ENCODE data around the gene FARS2.

The FARS2 gene

DNA sequence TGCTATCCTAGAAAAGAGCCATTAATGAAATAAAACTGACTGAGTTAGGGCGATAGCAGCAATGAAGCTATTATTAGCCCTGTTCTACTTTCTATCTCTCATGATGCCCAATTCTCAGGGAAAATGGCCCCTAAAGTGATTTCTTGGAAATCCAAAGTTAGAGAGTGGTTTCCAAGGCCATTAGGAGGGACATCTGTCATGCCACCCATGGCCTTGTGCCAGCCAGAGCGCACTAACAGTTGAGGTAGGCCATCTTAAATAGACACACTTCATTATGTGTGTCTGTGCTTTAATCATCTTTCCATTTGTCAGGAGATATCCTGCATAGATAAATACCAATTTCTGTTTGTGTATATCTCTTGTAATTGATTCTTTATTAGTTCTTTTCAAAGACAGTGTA is 483.8 kb downstream of the FARS2 start:
- no peaks in the 10 kb centered on the region for H3K27me3 ChIP-seq (ENCODE audit: control insufficient read depth, insufficient read depth, low read length)
- H3K4me3 ChIP-seq (ENCODE audit: low read depth, low read length) = no peak overlapping the region
- no peak overlapping the region for H3K9ac ChIP-seq (ENCODE audit: low read depth, low read length)
- H3K9me3 ChIP-seq (ENCODE audit: control insufficient read depth, insufficient read depth, low read length) = no peaks in the 10 kb centered on the region
- peaks cover 4% of the 10 kb centered on the region; the same call in 1 of the 2 replicates for H3K4me1 ChIP-seq (ENCODE audit: control insufficient read depth, insufficient read depth, low read length)
- H3K27ac ChIP-seq (ENCODE audit: low read depth, low read length) = no peak overlapping the region
- no peaks in the 10 kb centered on the region for H3K36me3 ChIP-seq (ENCODE audit: control insufficient read depth, insufficient read depth, low read length)

DNA sequence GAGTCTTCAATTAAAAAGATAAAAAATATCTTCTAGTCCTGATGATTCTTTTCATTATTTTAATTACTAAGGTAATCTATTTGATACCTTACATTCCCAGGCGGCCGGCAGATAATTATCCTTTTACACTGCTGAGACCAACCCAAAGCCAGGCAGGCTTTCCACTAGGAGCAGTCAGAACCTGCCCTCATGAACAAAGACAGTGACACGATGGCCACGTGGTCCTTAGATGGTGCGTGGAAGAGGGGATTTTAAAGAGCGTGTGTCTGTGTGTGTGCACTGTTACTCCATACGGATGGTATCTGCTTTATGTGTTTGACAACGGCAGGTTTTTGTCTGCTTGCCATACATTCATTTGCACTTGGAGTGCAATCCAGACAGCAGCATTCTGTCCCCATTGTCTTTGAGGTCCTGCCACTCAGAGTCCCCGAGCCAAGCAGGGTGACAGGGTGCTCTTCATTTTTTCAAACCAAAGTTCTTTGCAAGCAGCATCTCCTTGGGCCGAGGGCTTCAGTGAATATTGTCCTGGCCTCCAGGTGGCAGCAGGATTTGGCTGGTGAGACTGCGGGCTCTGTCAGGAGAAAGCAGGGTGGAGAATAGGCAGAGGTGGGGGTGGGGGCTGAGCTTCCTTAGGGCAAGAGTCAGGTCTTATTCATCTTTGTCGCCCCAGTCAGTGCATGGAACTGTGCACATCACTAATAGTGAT is 484.9 kb downstream of the FARS2 start:
- Histone ChIP-seq H3K4me3 (ENCODE audit: low read depth, low read length) (no peak overlapping the region), H3K9ac (ENCODE audit: low read depth, low read length) (no peak overlapping the region), H3K27ac (ENCODE audit: low read depth, low read length) (no peak overlapping the region), H3K4me1 (ENCODE audit: control insufficient read depth, insufficient read depth, low read length) (peaks cover 4% of the 10 kb centered on the region; the same call in 1 of the 2 replicates), H3K36me3 (ENCODE audit: control insufficient read depth, insufficient read depth, low read length) (no peaks in the 10 kb centered on the region), H3K9me3 (ENCODE audit: control insufficient read depth, insufficient read depth, low read length) (no peaks in the 10 kb centered on the region), H3K27me3 (ENCODE audit: control insufficient read depth, insufficient read depth, low read length) (no peaks in the 10 kb centered on the region)

GRCh38 chr6:5746759-5747130 is 485.4 kb downstream of the FARS2 start:
- no peak overlapping the region for H3K9ac ChIP-seq (ENCODE audit: low read depth, low read length)
- H3K4me1 ChIP-seq (ENCODE audit: control insufficient read depth, insufficient read depth, low read length) = peaks cover 6% of the 10 kb centered on the region; the same call in 1 of the 2 replicates
- no peak overlapping the region for H3K27ac ChIP-seq (ENCODE audit: low read depth, low read length)

GRCh38 chr6:5747379-5747778 is 486.1 kb downstream of the FARS2 start:
- H3K4me3 ChIP-seq (ENCODE audit: low read depth, low read length) = no peak overlapping the region
- no peaks in the 10 kb centered on the region for H3K9me3 ChIP-seq (ENCODE audit: control insufficient read depth, insufficient read depth, low read length)
- no peak overlapping the region for H3K9ac ChIP-seq (ENCODE audit: low read depth, low read length)
- no peaks in the 10 kb centered on the region for H3K36me3 ChIP-seq (ENCODE audit: control insufficient read depth, insufficient read depth, low read length)
- no peaks in the 10 kb centered on the region for H3K27me3 ChIP-seq (ENCODE audit: control insufficient read depth, insufficient read depth, low read length)
- no peak overlapping the region for H3K27ac ChIP-seq (ENCODE audit: low read depth, low read length)
- peaks cover 12% of the 10 kb centered on the region for H3K4me1 ChIP-seq (ENCODE audit: control insufficient read depth, insufficient read depth, low read length)

More at GRCh38 chr6:5746759-5747130, 485.4 kb downstream of the FARS2 start:
- no peaks in the 10 kb centered on the region for H3K27me3 ChIP-seq (ENCODE audit: control insufficient read depth, insufficient read depth, low read length)
- no peak overlapping the region for H3K4me3 ChIP-seq (ENCODE audit: low read depth, low read length)
- no peaks in the 10 kb centered on the region for H3K36me3 ChIP-seq (ENCODE audit: control insufficient read depth, insufficient read depth, low read length)
- H3K9me3 ChIP-seq (ENCODE audit: control insufficient read depth, insufficient read depth, low read length) = no peaks in the 10 kb centered on the region

DNA sequence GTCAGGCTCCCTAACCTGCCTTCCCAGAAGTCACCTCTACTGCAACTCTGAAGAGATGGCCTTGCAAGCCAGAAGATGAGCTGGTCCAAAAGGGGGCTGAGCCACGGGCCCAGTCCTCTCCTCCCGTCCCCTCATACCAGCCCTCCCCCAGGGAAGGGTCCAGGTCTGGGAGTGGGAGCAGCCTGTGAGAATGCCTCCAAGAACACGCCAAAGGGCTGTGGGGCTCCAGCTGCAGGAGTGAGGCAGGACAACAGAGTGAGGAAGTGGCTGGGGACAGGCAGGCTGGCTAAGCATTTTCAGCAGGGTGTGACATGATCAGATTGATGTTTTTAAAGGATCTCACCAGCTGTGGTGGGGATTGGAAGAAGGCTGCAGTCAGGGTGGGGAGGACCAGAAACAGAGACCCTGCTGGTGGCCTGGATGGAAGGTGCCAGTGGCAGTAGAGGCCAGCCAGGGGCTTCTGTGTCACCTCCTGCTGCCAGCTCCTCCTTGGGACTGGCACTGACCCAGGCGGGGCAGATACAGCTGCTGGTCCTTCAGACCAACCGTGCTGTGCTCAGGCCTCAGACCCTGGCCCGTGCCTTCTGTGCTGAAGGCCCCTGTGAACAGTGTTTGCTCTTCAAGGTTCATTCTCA is 487.8 kb downstream of the FARS2 start:
- H3K9me3 ChIP-seq (ENCODE audit: control insufficient read depth, insufficient read depth, low read length) = peaks cover 3% of the 10 kb centered on the region; the same call in 1 of the 2 replicates
- H3K4me1 ChIP-seq (ENCODE audit: control insufficient read depth, insufficient read depth, low read length) = peaks cover 16% of the 10 kb centered on the region
- no peak overlapping the region for H3K4me3 ChIP-seq (ENCODE audit: low read depth, low read length)
- H3K27me3 ChIP-seq (ENCODE audit: control insufficient read depth, insufficient read depth, low read length) = no peaks in the 10 kb centered on the region
- H3K27ac ChIP-seq (ENCODE audit: low read depth, low read length) = no peak overlapping the region
- no peak overlapping the region for H3K9ac ChIP-seq (ENCODE audit: low read depth, low read length)
- H3K36me3 ChIP-seq (ENCODE audit: control insufficient read depth, insufficient read depth, low read length) = no peaks in the 10 kb centered on the region

DNA sequence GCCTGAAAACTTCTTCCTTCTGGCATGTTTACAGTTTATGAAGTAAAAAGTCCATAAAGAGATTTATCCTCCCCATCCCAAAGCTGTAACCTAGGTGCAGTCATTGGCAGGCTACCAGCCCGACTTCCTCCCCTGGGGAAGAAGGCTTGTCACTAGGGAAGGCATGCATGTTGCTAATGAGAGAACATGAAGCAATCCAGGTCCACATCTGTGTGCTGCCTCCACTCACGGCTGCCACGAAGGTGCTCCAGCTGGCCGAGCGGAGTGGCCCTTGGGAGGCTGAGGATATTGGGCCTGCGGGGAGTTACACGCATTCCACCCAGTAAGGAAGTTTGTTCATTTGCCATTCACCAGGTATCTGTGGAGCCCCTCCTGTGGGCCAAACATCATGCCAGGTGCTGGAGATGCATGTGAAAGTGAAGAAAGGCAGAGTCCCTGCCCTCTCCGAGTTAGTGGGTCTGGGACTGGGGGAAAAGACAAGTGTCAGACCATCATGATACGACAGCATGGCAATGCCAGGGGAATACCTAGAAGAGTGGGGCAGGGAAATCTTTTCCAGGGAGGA is 488.4 kb downstream of the FARS2 start:
- peaks cover 9% of the 10 kb centered on the region for H3K9me3 ChIP-seq (ENCODE audit: control insufficient read depth, insufficient read depth, low read length)
- peaks cover 16% of the 10 kb centered on the region for H3K4me1 ChIP-seq (ENCODE audit: control insufficient read depth, insufficient read depth, low read length)
- H3K4me3 ChIP-seq (ENCODE audit: low read depth, low read length) = no peak overlapping the region
- H3K27me3 ChIP-seq (ENCODE audit: control insufficient read depth, insufficient read depth, low read length) = no peaks in the 10 kb centered on the region
- no peaks in the 10 kb centered on the region for H3K36me3 ChIP-seq (ENCODE audit: control insufficient read depth, insufficient read depth, low read length)
- H3K27ac ChIP-seq (ENCODE audit: low read depth, low read length) = no peak overlapping the region
- no peak overlapping the region for H3K9ac ChIP-seq (ENCODE audit: low read depth, low read length)

- Histone ChIP-seq H3K9ac (ENCODE audit: low read depth, low read length) (no peak overlapping the region), H3K36me3 (ENCODE audit: control insufficient read depth, insufficient read depth, low read length) (no peaks in the 10 kb centered on the region), H3K4me3 (ENCODE audit: low read depth, low read length) (no peak overlapping the region), H3K4me1 (ENCODE audit: control insufficient read depth, insufficient read depth, low read length) (peaks cover 13% of the 10 kb centered on the region), H3K27me3 (ENCODE audit: control insufficient read depth, insufficient read depth, low read length) (no peaks in the 10 kb centered on the region), H3K9me3 (ENCODE audit: control insufficient read depth, insufficient read depth, low read length) (peaks cover 10% of the 10 kb centered on the region), H3K27ac (ENCODE audit: low read depth, low read length) (peak overlapping the region; percentile 60)
Measured at GRCh38 chr6:5751525-5752390, 490.4 kb downstream of the FARS2 start.

- H3K27me3 ChIP-seq (ENCODE audit: control insufficient read depth, insufficient read depth, low read length) = no peaks in the 10 kb centered on the region
- no peaks in the 10 kb centered on the region for H3K36me3 ChIP-seq (ENCODE audit: control insufficient read depth, insufficient read depth, low read length)
- H3K4me3 ChIP-seq (ENCODE audit: low read depth, low read length) = no peak overlapping the region
- peaks cover 10% of the 10 kb centered on the region for H3K9me3 ChIP-seq (ENCODE audit: control insufficient read depth, insufficient read depth, low read length)
- peaks cover 12% of the 10 kb centered on the region for H3K4me1 ChIP-seq (ENCODE audit: control insufficient read depth, insufficient read depth, low read length)
- H3K9ac ChIP-seq (ENCODE audit: low read depth, low read length) = peak overlapping the region; percentile 27; the same call in 1 of the 2 replicates
- peak overlapping the region; percentile 60 for H3K27ac ChIP-seq (ENCODE audit: low read depth, low read length)
Measured at GRCh38 chr6:5752391-5752680, 491.0 kb downstream of the FARS2 start.

DNA sequence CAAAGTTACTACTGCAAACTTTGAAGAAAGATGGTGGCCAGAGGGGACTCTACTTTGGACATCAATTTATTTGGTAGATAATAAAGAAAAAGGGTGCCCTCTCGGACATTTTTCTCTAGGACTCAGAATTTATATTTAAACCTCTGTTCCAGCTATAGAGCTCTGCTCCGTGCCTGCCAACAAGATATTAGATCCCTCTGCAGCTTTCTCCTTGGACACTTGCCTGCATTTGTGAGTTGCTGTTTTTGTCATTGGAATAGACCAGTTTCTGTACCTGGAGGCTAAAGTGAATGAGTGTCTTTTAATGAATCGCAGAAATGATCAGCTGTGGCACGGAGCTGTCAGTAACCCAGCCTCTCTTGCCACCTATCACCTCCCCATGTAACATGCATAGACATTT is 491.9 kb downstream of the FARS2 start:
- H3K4me3 ChIP-seq (ENCODE audit: low read depth, low read length) = no peak overlapping the region
- H3K36me3 ChIP-seq (ENCODE audit: control insufficient read depth, insufficient read depth, low read length) = no peaks in the 10 kb centered on the region
- no peak overlapping the region for H3K9ac ChIP-seq (ENCODE audit: low read depth, low read length)
- H3K27me3 ChIP-seq (ENCODE audit: control insufficient read depth, insufficient read depth, low read length) = no peaks in the 10 kb centered on the region
- no peak overlapping the region for H3K27ac ChIP-seq (ENCODE audit: low read depth, low read length)
- peaks cover 10% of the 10 kb centered on the region for H3K9me3 ChIP-seq (ENCODE audit: control insufficient read depth, insufficient read depth, low read length)
- peaks cover 12% of the 10 kb centered on the region for H3K4me1 ChIP-seq (ENCODE audit: control insufficient read depth, insufficient read depth, low read length)

DNA sequence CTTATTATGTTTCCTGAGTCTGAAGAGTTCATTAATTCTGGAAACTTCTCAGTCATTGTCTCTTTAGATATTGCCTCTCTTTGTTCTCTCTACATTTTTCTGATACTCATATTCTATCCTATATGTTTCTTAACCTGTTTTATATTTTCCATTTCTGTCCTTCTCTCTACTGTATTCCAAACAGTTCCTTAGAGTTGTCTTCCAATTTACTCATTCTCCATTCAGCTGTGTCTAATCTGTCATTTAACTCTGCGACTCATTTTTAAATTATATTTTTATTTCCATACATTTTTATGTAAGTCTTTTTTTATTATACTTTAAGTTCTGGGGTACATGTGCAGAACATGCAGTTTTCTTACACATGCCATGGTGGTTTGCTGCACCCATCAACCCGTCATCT is 493.6 kb downstream of the FARS2 start:
- Histone ChIP-seq H3K9ac (ENCODE audit: low read depth, low read length) (no peak overlapping the region), H3K27ac (ENCODE audit: low read depth, low read length) (no peak overlapping the region)

More for the DNA sequence above, 493.6 kb downstream of the FARS2 start:
- H3K9me3 ChIP-seq (ENCODE audit: control insufficient read depth, insufficient read depth, low read length) = peaks cover 10% of the 10 kb centered on the region
- no peaks in the 10 kb centered on the region for H3K36me3 ChIP-seq (ENCODE audit: control insufficient read depth, insufficient read depth, low read length)
- H3K4me3 ChIP-seq (ENCODE audit: low read depth, low read length) = no peak overlapping the region
- peaks cover 12% of the 10 kb centered on the region for H3K4me1 ChIP-seq (ENCODE audit: control insufficient read depth, insufficient read depth, low read length)
- H3K27me3 ChIP-seq (ENCODE audit: control insufficient read depth, insufficient read depth, low read length) = no peaks in the 10 kb centered on the region
